ENCODE data around the gene IPO8. TPM values are rescaled to one million over a fixed set of nuclear protein-coding genes. Genes with fewer than 3 reads are reported as not detected.

Gene IPO8
- total and polyA plus RNA-seq, 2 of the 4 experiments (the other 2 are of a cell fraction) = 11.1 to 31.5 TPM

DNA sequence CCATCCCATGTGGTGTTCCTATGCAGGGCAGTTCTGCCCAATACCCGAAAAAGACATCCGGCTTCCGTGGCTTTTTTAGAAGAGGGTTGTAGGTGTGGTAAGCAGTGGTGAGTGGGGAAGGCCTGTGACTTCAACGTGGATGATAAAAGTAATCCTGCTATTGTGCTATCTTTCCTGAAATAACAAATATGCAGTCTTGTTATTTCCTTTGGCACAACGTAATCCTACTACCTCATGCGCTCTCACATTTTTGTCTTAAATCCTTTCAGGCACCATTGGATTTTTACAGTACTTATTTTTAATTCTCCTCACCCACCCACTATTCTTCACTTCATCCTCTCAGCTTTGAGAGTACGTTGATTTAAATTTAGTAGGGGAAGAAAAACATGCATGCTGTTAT lies 96.8 kb downstream of the IPO8 start:
- H2BK20ac ChIP-seq (ENCODE audit: low read depth, low read length) = no peak overlapping the region
- no peak overlapping the region for H3K56ac ChIP-seq (ENCODE audit: extremely low read depth, insufficient read depth, low read length)
- intact Hi-C loops (cut with micrococcal nuclease) = no loop called here
- no peak overlapping the region for H2AFZ ChIP-seq (replicated peaks; ENCODE audit: low read length, poor library complexity)
- no peak overlapping the region for H4K8ac ChIP-seq (ENCODE audit: low read depth in 2 of 2, low read length in 2 of 2)
- no CpG with 5 or more reads among the region's 7 CpGs for WGBS, 2 experiments (ENCODE audit: extremely low coverage in 2 of 2, insufficient read length in 1 of 2)
- ChIA-PET POLR2A (ENCODE audit: unreplicated experiment) (no interaction called here), CTCF (no interaction called here)
- H2AK5ac ChIP-seq (ENCODE audit: low read depth, low read length) = no peak overlapping the region
- no peak overlapping the region for H3K4me3 ChIP-seq (ENCODE audit: insufficient read depth, low read depth, low read length)
- ATAC-seq (ENCODE audit: low read depth) = no peak
- H3K9me1 ChIP-seq (ENCODE audit: insufficient read depth, low read length) = no peaks in the 10 kb centered on the region
- no peak overlapping the region for H3K4ac ChIP-seq (ENCODE audit: low read depth, low read length)
- no peaks in the 10 kb centered on the region for H4K20me1 ChIP-seq (ENCODE audit: insufficient read depth, low read length)
- no peak overlapping the region for H3K14ac ChIP-seq (replicated peaks; ENCODE audit: low read depth, low read length)
- H3K4me1 ChIP-seq (ENCODE audit: control insufficient read depth, insufficient read depth, low read length) = no peaks in the 10 kb centered on the region
- H3K23ac ChIP-seq (ENCODE audit: low read depth, low read length) = no peak overlapping the region
- no peak overlapping the region for H3K9ac ChIP-seq (ENCODE audit: low read depth, low read length)
- H4K91ac ChIP-seq (ENCODE audit: insufficient read depth, low read depth, low read length) = no peak overlapping the region
- H2BK15ac ChIP-seq (ENCODE audit: low read depth, low read length) = no peak overlapping the region
- H3K79me1 ChIP-seq (ENCODE audit: low read depth in 1 of 2, low read length in 2 of 2) = no peaks in the 10 kb centered on the region
- H2BK120ac ChIP-seq (ENCODE audit: low read depth, low read length) = no peak overlapping the region
- DNase-seq = no peak
- H3K9me3 ChIP-seq (ENCODE audit: control insufficient read depth, insufficient read depth, low read length) = peaks cover 3% of the 10 kb centered on the region; the same call in 1 of the 2 replicates
- H3K36me3 ChIP-seq (ENCODE audit: control insufficient read depth, insufficient read depth, low read length) = no peaks in the 10 kb centered on the region
- H4K5ac ChIP-seq (ENCODE audit: low read depth, low read length) = no peak overlapping the region
- no peak overlapping the region for H3K4me2 ChIP-seq (ENCODE audit: low read depth, low read length)
- BruUV-seq (replicated peaks) = no TSS peak
- H3K27me3 ChIP-seq (ENCODE audit: control insufficient read depth, insufficient read depth, low read length) = no peaks in the 10 kb centered on the region; the same call in 1 of the 2 replicates
- H2AK9ac ChIP-seq (replicated peaks; ENCODE audit: low read depth, low read length, poor library complexity) = no peak overlapping the region
- H2BK5ac ChIP-seq (ENCODE audit: low read depth, low read length, poor library complexity, severe bottlenecking) = no peak overlapping the region
- TF ChIP-seq POLR2A (IDR thresholded peaks at IDR 0.05; ENCODE audit: low read depth, low read length) (no peak), RAD21 (IDR thresholded peaks at IDR 0.05; ENCODE audit: low read length) (no peak), NFE2L2 (IDR thresholded peaks at IDR 0.05; ENCODE audit: low read depth, low read length) (no peak), MAFK (IDR thresholded peaks at IDR 0.05; ENCODE audit: low read depth, low read length) (no peak), CHD1 (IDR thresholded peaks at IDR 0.05; ENCODE audit: low read depth, low read length) (no peak), SMC3 (IDR thresholded peaks at IDR 0.05; ENCODE audit: low read depth, low read length) (no peak), FOS (IDR thresholded peaks at IDR 0.05; ENCODE audit: low read depth, low read length) (no peak), RCOR1 (IDR thresholded peaks at IDR 0.05; ENCODE audit: insufficient replicate concordance, low read length) (no peak), RFX5 (IDR thresholded peaks at IDR 0.05; ENCODE audit: low read depth, low read length) (no peak), BHLHE40 (IDR thresholded peaks at IDR 0.05; ENCODE audit: low read depth, low read length) (no peak), MAZ (IDR thresholded peaks at IDR 0.05; ENCODE audit: borderline replicate concordance, low read depth, low read length) (no peak), CEBPB (IDR thresholded peaks at IDR 0.05; ENCODE audit: low read depth, low read length) (no peak), MXI1 (IDR thresholded peaks at IDR 0.05; ENCODE audit: borderline replicate concordance, low read depth, low read length) (no peak)
- TF ChIP-seq, protein P1, sequence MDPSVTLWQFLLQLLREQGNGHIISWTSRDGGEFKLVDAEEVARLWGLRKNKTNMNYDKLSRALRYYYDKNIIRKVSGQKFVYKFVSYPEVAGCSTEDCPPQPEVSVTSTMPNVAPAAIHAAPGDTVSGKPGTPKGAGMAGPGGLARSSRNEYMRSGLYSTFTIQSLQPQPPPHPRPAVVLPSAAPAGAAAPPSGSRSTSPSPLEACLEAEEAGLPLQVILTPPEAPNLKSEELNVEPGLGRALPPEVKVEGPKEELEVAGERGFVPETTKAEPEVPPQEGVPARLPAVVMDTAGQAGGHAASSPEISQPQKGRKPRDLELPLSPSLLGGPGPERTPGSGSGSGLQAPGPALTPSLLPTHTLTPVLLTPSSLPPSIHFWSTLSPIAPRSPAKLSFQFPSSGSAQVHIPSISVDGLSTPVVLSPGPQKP (IDR thresholded peaks at IDR 0.05; ENCODE audit: borderline replicate concordance, low read depth, low read length) = no peak
- TF ChIP-seq, protein P2, sequence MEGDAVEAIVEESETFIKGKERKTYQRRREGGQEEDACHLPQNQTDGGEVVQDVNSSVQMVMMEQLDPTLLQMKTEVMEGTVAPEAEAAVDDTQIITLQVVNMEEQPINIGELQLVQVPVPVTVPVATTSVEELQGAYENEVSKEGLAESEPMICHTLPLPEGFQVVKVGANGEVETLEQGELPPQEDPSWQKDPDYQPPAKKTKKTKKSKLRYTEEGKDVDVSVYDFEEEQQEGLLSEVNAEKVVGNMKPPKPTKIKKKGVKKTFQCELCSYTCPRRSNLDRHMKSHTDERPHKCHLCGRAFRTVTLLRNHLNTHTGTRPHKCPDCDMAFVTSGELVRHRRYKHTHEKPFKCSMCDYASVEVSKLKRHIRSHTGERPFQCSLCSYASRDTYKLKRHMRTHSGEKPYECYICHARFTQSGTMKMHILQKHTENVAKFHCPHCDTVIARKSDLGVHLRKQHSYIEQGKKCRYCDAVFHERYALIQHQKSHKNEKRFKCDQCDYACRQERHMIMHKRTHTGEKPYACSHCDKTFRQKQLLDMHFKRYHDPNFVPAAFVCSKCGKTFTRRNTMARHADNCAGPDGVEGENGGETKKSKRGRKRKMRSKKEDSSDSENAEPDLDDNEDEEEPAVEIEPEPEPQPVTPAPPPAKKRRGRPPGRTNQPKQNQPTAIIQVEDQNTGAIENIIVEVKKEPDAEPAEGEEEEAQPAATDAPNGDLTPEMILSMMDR (conservative IDR thresholded peaks at IDR 0.05; ENCODE audit: low read depth, low read length) = no peak
- TF ChIP-seq, protein P3, sequence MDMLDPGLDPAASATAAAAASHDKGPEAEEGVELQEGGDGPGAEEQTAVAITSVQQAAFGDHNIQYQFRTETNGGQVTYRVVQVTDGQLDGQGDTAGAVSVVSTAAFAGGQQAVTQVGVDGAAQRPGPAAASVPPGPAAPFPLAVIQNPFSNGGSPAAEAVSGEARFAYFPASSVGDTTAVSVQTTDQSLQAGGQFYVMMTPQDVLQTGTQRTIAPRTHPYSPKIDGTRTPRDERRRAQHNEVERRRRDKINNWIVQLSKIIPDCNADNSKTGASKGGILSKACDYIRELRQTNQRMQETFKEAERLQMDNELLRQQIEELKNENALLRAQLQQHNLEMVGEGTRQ (IDR thresholded peaks at IDR 0.05; ENCODE audit: low read depth, low read length) = no peak
- in situ Hi-C loops (cut with MboI; ENCODE audit: low sequenced_read_pairs) = no loop called here
- no peak overlapping the region for H3K27ac ChIP-seq (ENCODE audit: insufficient read depth, low read length)
- H3K18ac ChIP-seq (ENCODE audit: low read depth, low read length) = no peak overlapping the region
- dilution Hi-C loops (cut with HindIII; ENCODE audit: low sequenced_read_pairs, unreplicated experiment) = no loop called here

All from IMR-90 (cell line).